H9 (cell line): Measurements from ENCODE around the gene C1orf21. TPM values are rescaled to one million over a fixed set of nuclear protein-coding genes. Genes with fewer than 3 reads are reported as not detected.

Experiments
- DNase-seq: peaks from one replicate; pipeline ENCODE4 v3.0.0-alpha.2; 2017
- H2AFZ ChIP-seq: one replicate; pipeline ENCODE4 v1.6.1; 2013; ENCODE audit warnings: mild to moderate bottlenecking, low read length, control low read depth, moderate library complexity
- H2AK5ac ChIP-seq: 2 replicates; pipeline ENCODE4 v1.6.1; 2013; ENCODE audit warnings: low read length, control low read depth, mixed read lengths; ENCODE audit not compliant: insufficient read length
- H2BK120ac ChIP-seq: one replicate; pipeline ENCODE4 v1.6.1; 2013; ENCODE audit warnings: low read depth, mild to moderate bottlenecking, low read length, control low read depth, inconsistent platforms; ENCODE audit not compliant: poor library complexity, severe bottlenecking
- H2BK12ac ChIP-seq: 2 replicates; pipeline ENCODE4 v1.6.1; 2013; ENCODE audit warnings: low read length, control low read depth, mixed read lengths, low read depth; ENCODE audit not compliant: insufficient read length
- H2BK15ac ChIP-seq: 2 replicates; pipeline ENCODE4 v1.6.1; 2013; ENCODE audit warnings: low read depth, low read length, control low read depth
- H2BK20ac ChIP-seq: one replicate; pipeline ENCODE4 v1.6.1; 2013; ENCODE audit warnings: low read depth, mild to moderate bottlenecking, low read length, control low read depth, inconsistent platforms; ENCODE audit not compliant: poor library complexity, severe bottlenecking
- H2BK5ac ChIP-seq: 2 replicates; pipeline ENCODE4 v1.6.1; 2013; ENCODE audit warnings: low read length, control low read depth, mixed read lengths; ENCODE audit not compliant: insufficient read length
- H3K14ac ChIP-seq: 2 replicates; pipeline ENCODE4 v1.6.1; 2013; ENCODE audit warnings: low read length, control low read depth; ENCODE audit not compliant: insufficient read depth
- H3K18ac ChIP-seq: 2 replicates; pipeline ENCODE4 v1.6.1; 2013; ENCODE audit warnings: low read depth, mild to moderate bottlenecking, mixed read lengths, low read length, control low read depth; ENCODE audit not compliant: insufficient read length
- H3K23ac ChIP-seq: 2 replicates; pipeline ENCODE4 v1.6.1; 2013; ENCODE audit warnings: low read length, control low read depth, mixed read lengths, low read depth; ENCODE audit not compliant: insufficient read length
- H3K23me2 ChIP-seq: 2 replicates; pipeline ENCODE4 v1.6.1; 2013; ENCODE audit warnings: low read depth, mild to moderate bottlenecking, mixed read lengths, low read length, control low read depth; ENCODE audit not compliant: insufficient read length, poor library complexity, severe bottlenecking
- H3K27ac ChIP-seq: 2 replicates; pipeline ENCODE4 v1.5.1; 2013; ENCODE audit warnings: low read length, control low read depth, mixed read lengths, low read depth; ENCODE audit not compliant: insufficient read length
- H3K27me3 ChIP-seq: 2 replicates; pipeline ENCODE4 v1.6.1; 2013; ENCODE audit warnings: low read length, control low read depth, inconsistent platforms; ENCODE audit not compliant: insufficient read depth
- H3K4ac ChIP-seq: 2 replicates; pipeline ENCODE4 v1.6.1; 2013; ENCODE audit warnings: low read depth, mild to moderate bottlenecking, control low read depth, inconsistent platforms, low read length, moderate library complexity
- H3K4me1 ChIP-seq: 2 replicates; pipeline ENCODE4 v1.6.1; 2013; ENCODE audit warnings: low read length, control low read depth, inconsistent platforms; ENCODE audit not compliant: insufficient read depth
- H3K4me2 ChIP-seq: 2 replicates; pipeline ENCODE4 v1.6.1; 2013; ENCODE audit warnings: low read length, control low read depth, mixed read lengths; ENCODE audit not compliant: insufficient read length, insufficient read depth
- H3K56ac ChIP-seq: 2 replicates; pipeline ENCODE4 v1.6.1; 2013; ENCODE audit warnings: low read depth, mild to moderate bottlenecking, mixed read lengths, low read length, control low read depth; ENCODE audit not compliant: insufficient read length
- H3K79me1 ChIP-seq: 2 replicates; pipeline ENCODE4 v1.6.1; 2013; ENCODE audit warnings: low read depth, mild to moderate bottlenecking, moderate library complexity, low read length, control low read depth, inconsistent platforms; ENCODE audit not compliant: insufficient read depth, poor library complexity, severe bottlenecking
- H3K79me2 ChIP-seq: 2 replicates; pipeline ENCODE4 v1.6.1; 2013; ENCODE audit warnings: low read length, control low read depth, inconsistent platforms; ENCODE audit not compliant: insufficient read depth
- H3K9ac ChIP-seq: 2 replicates; pipeline ENCODE4 v1.6.1; 2013; ENCODE audit warnings: low read length, control low read depth, mixed read lengths; ENCODE audit not compliant: insufficient read length; ENCODE audit errors: extremely low read depth
- H3K9me3 ChIP-seq: one replicate; pipeline ENCODE4 v1.6.1; 2013; ENCODE audit warnings: low read depth, low read length, inconsistent platforms; ENCODE audit not compliant: control insufficient read depth
- H3T11ph ChIP-seq: one replicate; pipeline ENCODE4 v1.6.1; 2013; ENCODE audit warnings: mild to moderate bottlenecking, low read length, control low read depth, inconsistent platforms
- H4K20me1 ChIP-seq: one replicate; pipeline ENCODE4 v1.6.1; 2013; ENCODE audit not compliant: control insufficient read depth, insufficient read length, insufficient read depth
- H4K5ac ChIP-seq: 2 replicates; pipeline ENCODE4 v1.6.1; 2013; ENCODE audit warnings: low read depth, mild to moderate bottlenecking, mixed read lengths, low read length, control low read depth; ENCODE audit not compliant: insufficient read length
- H4K8ac ChIP-seq: replicated peaks from 2 replicates; pipeline ENCODE4 v1.6.1; 2013; ENCODE audit warnings: low read length, control low read depth, mixed read lengths, low read depth; ENCODE audit not compliant: insufficient read length
- H4K91ac ChIP-seq: 2 replicates; pipeline ENCODE4 v1.6.1; 2013; ENCODE audit warnings: low read depth, mild to moderate bottlenecking, moderate library complexity, mixed read lengths, low read length, control low read depth; ENCODE audit not compliant: insufficient read length
- H3K27ac Mint-ChIP-seq, 3 experiments: 2 replicates in 2 of 3; 3 replicates in 1 of 3; pipeline ENCODE4 v1.8.0; 2020 to 2021; ENCODE audit warnings: mixed read lengths in 3 of 3, mild to moderate bottlenecking in 1 of 3, moderate library complexity in 1 of 3
- H3K27me3 Mint-ChIP-seq: 2 replicates; pipeline ENCODE4 v1.8.0; 2021; ENCODE audit warnings: low read depth, mild to moderate bottlenecking, moderate library complexity, mixed read lengths
- H3K36me3 Mint-ChIP-seq, 3 experiments: 2 replicates in 2 of 3; 3 replicates in 1 of 3; pipeline ENCODE4 v1.8.0; 2020 to 2021; ENCODE audit warnings: low read depth in 3 of 3, mixed read lengths in 3 of 3; ENCODE audit not compliant: insufficient read depth in 1 of 3
- H3K4me1 Mint-ChIP-seq, 2 experiments: 2 replicates each; pipeline ENCODE4 v1.8.0; 2020; ENCODE audit warnings: mixed read lengths in 2 of 2
- H3K4me3 Mint-ChIP-seq, 2 experiments: 2 replicates in 1 of 2; 3 replicates in 1 of 2; pipeline ENCODE4 v1.8.0; 2020 to 2021; ENCODE audit warnings: mild to moderate bottlenecking in 2 of 2, mixed read lengths in 2 of 2, moderate library complexity in 1 of 2
- H3K9me3 Mint-ChIP-seq, 2 experiments: 2 replicates in 1 of 2; 3 replicates in 1 of 2; pipeline ENCODE4 v1.8.0; 2020; ENCODE audit warnings: mild to moderate bottlenecking in 2 of 2, mixed read lengths in 2 of 2, moderate library complexity in 1 of 2
- WGBS: extraction: QIAGEN DNeasy Blood & Tissue Kit; methylation state at CpG from one replicate; pipeline ENCODE4 v1.1.7; 2013; ENCODE audit warnings: missing lambda C conversion rate, low lambda C conversion rate, mixed read lengths; ENCODE audit not compliant: insufficient read length; ENCODE audit errors: extremely low coverage; 5-methylcytosine and 5-hydroxymethylcytosine counted together
- total RNA-seq: library from RNA; stranded (reverse); gene quantifications from 2 replicates; pipeline ENCODE4 v1.2.1, GENCODE V29; 2021
- TF ChIP-seq, protein P1 (sequence below): fragments of 200-600 bp; sonication (generic); conservative IDR thresholded peaks from 3 replicates; pipeline ENCODE4 v1.8.0; 2021; ENCODE audit warnings: antibody characterized with exemption, mild to moderate bottlenecking

The C1orf21 gene
- total RNA-seq, 1 experiment from 2014 or later, result 36.0 TPM

- H3K4ac ChIP-seq, result no peak overlapping the region
- H3K9ac ChIP-seq, result no peak overlapping the region
- H2BK12ac ChIP-seq, result no peak overlapping the region
- H2BK15ac ChIP-seq, result no peak overlapping the region
- WGBS, result no CpG with 5 or more reads among the region's 8 CpGs
- Mint-ChIP-seq H3K4me1 (peaks cover 3 to 14% of the 10 kb centered on the region in 2 experiments; a peak in 3 of 4 replicates), H3K4me3 (no peak overlapping the region), H3K9me3 (no peaks in the 10 kb centered on the region), H3K27ac (peak overlapping the region in 2 of 3 experiments; percentile 17 to 77; a peak in 1 of 7 replicates), H3K27me3 (no peaks in the 10 kb centered on the region), H3K36me3 (peaks cover 0 to 20% (median 0%) of the 10 kb centered on the region in 3 experiments; a peak in 2 of 7 replicates)
- no peak overlapping the region for H2AK5ac ChIP-seq
- H2BK120ac ChIP-seq, result no peak overlapping the region
- no peaks in the 10 kb centered on the region for H3K79me1 ChIP-seq
- no peak overlapping the region for H3K14ac ChIP-seq
- no peak overlapping the region for H4K5ac ChIP-seq
- H3K4me2 ChIP-seq, result no peak overlapping the region
- no peaks in the 10 kb centered on the region for H3K9me3 ChIP-seq
- H4K20me1 ChIP-seq, result no peaks in the 10 kb centered on the region
- H4K8ac ChIP-seq, result no peak overlapping the region
- H2BK20ac ChIP-seq, result no peak overlapping the region
- TF ChIP-seq, protein P1, sequence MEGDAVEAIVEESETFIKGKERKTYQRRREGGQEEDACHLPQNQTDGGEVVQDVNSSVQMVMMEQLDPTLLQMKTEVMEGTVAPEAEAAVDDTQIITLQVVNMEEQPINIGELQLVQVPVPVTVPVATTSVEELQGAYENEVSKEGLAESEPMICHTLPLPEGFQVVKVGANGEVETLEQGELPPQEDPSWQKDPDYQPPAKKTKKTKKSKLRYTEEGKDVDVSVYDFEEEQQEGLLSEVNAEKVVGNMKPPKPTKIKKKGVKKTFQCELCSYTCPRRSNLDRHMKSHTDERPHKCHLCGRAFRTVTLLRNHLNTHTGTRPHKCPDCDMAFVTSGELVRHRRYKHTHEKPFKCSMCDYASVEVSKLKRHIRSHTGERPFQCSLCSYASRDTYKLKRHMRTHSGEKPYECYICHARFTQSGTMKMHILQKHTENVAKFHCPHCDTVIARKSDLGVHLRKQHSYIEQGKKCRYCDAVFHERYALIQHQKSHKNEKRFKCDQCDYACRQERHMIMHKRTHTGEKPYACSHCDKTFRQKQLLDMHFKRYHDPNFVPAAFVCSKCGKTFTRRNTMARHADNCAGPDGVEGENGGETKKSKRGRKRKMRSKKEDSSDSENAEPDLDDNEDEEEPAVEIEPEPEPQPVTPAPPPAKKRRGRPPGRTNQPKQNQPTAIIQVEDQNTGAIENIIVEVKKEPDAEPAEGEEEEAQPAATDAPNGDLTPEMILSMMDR, result peak; percentile 57
- H3K27ac ChIP-seq, result no peak overlapping the region
- no peaks in the 10 kb centered on the region for H3K23me2 ChIP-seq
- H4K91ac ChIP-seq, result no peak overlapping the region
- H3K18ac ChIP-seq, result no peak overlapping the region
- no peak overlapping the region for H3K23ac ChIP-seq
- H3K56ac ChIP-seq, result no peak overlapping the region
- H3T11ph ChIP-seq, result no peak overlapping the region
- H2BK5ac ChIP-seq, result no peak overlapping the region
- no peak for DNase-seq
- H3K79me2 ChIP-seq, result no peaks in the 10 kb centered on the region
- no peak overlapping the region for H2AFZ ChIP-seq
- no peaks in the 10 kb centered on the region for H3K27me3 ChIP-seq
- no peaks in the 10 kb centered on the region for H3K4me1 ChIP-seq
Observed at GRCh38 chr1:184596950-184597645, 210.3 kb downstream of the C1orf21 start.
